Hematopoietic multipotent progenitor cell (in vitro differentiated cells): ENCODE data around the gene TRIM56. TPM values are rescaled to one million over a fixed set of nuclear protein-coding genes. Genes with fewer than 3 reads are reported as not detected.
A peak's percentile ranks its signal among the peaks of the same experiment; 100 is the strongest.
"Not testable (repeated sequence)": the region's sequence is repeated elsewhere in the genome, so short reads cannot be mapped to it uniquely, and the experiment has no call there.

Experiments
- DNase-seq, 3 donors: peaks; one replicate each; pipeline ENCODE4 v3.0.0-alpha.2; 2011 to 2015; ENCODE audit warnings: low read depth in 2 of 3, low spot score in 2 of 3
- total RNA-seq: library from RNA; depleted of rRNA; stranded (reverse); fragments of >200 nt; gene quantifications from one replicate; pipeline ENCODE4 v1.2.3, GENCODE V29; 2012

Gene TRIM56
- total RNA-seq, 1 donor: 22.4 TPM

GRCh38 chr7:101088858-101089529 is 3.7 kb downstream of the TRIM56 start:
- DNase-seq: no peak

GRCh38 chr7:101089876-101090275 is 4.6 kb downstream of the TRIM56 start:
- DNase-seq: no peak

GRCh38 chr7:101092266-101092905 is 7.1 kb downstream of the TRIM56 start:
- not testable (repeated sequence) for DNase-seq

GRCh38 chr7:101093906-101094305 is 8.6 kb downstream of the TRIM56 start:
- DNase-seq: no peak

- DNase-seq: no peak
Measured at GRCh38 chr7:101094376-101094775, 9.1 kb downstream of the TRIM56 start.

GRCh38 chr7:101094791-101095375 is 9.6 kb downstream of the TRIM56 start:
- DNase-seq: peak in 1 of 3 donors; percentile 49

GRCh38 chr7:101096331-101096956 is 11.2 kb downstream of the TRIM56 start:
- DNase-seq: no peak

- DNase-seq: no peak
Measured at GRCh38 chr7:101096957-101097347, 11.7 kb downstream of the TRIM56 start.

- no peak for DNase-seq
Measured at GRCh38 chr7:101097561-101097960, 12.3 kb downstream of the TRIM56 start.

- peak in 2 of 3 donors; percentile 96 for DNase-seq
Measured at GRCh38 chr7:101099969-101100781, 14.9 kb downstream of the TRIM56 start.

- DNase-seq: no peak
Measured at GRCh38 chr7:101100858-101101847, 15.9 kb downstream of the TRIM56 start.

GRCh38 chr7:101102026-101102425 is 16.7 kb downstream of the TRIM56 start:
- no peak for DNase-seq

GRCh38 chr7:101103701-101104100 is 18.4 kb downstream of the TRIM56 start:
- not testable (repeated sequence) for DNase-seq

GRCh38 chr7:101104193-101104713 is 19.0 kb downstream of the TRIM56 start:
- no peak for DNase-seq

GRCh38 chr7:101104799-101105198 is 19.5 kb downstream of the TRIM56 start:
- DNase-seq: no peak

GRCh38 chr7:101105248-101105647 is 20.0 kb downstream of the TRIM56 start:
- DNase-seq: not testable (repeated sequence)

- DNase-seq: no peak
Measured at GRCh38 chr7:101106386-101106785, 21.1 kb downstream of the TRIM56 start.

GRCh38 chr7:101108330-101108857 is 23.1 kb downstream of the TRIM56 start:
- no peak for DNase-seq

- DNase-seq: no peak
Measured at GRCh38 chr7:101108961-101109360, 23.7 kb downstream of the TRIM56 start.
